HG02588 (cell line): Measurements from ENCODE around the gene ENPP1.
A peak's percentile ranks its signal among the peaks of the same experiment; 100 is the strongest.

Experiments
- ATAC-seq: cut with Tn5 transposase; IDR thresholded peaks from one replicate; pipeline ENCODE4 v1.9.1; 2021; ENCODE audit warnings: mild to moderate bottlenecking, moderate library complexity; ENCODE audit not compliant: unreplicated experiment

Gene ENPP1

DNA sequence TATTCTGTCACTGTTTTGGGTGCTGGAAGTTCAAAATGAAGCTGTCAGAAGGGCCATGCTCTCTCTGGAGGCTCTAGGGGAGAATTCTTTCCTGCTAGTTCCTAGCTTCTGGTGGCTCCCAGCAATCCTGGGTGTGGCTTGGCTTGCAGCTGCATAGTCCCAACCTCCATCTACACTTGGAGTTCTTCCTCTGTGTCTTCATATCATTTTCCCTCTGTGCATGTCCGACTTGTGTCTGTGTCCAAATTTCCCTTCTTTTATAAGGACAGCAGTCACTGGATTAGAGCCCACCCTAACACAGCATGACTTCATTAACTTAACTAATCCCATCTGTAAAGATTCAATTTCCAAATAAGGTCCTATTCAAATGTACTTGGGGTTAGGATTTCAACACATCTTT, 23.3 kb upstream of the ENPP1 start:
- ATAC-seq, result no peak

DNA sequence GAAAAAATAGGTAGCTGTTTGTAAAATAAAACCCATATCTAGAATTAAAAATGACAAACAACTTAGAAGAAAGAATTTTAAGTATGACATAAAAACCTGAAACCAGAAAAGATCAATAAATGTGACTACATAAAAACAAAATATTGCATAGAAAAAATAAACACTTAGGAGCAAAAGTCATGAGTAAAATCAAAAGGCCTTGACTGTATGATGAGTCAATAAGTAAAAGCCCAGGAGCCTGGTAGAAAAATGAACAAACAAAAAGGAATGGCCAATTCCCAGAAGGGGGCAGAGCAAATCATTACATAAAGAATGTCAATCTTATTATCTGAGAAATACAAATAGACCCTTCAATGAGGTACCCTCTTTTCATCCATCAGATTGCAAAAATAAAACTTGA, 20.7 kb upstream of the ENPP1 start:
- ATAC-seq, result no peak

DNA sequence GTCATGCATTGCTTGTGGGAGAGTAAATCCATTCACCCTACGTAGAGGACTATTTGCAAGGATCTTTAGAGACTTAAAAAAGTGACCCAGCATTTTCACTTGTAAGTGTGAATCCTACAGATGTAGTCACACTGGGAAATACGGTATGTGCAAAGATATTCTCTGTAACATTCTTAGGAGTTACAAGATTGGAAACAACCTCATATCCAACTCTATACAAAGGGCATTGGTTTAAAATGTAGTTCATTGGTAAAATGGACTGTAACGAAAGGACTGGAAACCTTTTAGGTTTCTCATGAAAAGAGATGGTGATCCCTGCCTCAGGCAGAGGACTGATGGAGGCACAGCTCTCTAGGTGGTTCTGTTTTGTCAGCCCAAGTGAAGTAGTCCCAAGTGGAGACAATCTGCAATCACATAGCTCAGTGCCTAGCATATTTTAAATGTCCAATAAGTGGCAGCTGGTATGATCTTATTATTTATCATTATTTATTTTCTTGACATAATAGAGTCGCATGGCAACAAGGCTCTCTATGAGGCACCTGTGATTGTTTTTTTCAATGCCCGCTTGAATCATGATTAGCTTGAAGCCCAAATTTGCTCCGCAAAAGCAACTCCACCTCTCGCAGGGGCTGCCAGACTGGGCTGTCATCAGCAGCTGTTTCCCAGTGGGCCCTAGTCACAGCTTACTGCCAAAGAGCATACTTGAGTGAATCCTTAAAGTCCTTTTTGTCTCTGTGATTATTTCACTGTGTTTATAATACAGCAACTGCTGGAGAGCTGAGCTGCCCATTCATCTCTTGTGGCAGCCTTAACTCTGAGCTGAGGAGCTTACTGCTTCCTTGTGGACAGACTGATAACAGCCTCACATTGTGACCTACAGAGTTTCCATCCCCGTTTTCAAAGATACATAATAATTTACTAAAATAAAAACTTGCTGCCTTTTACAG, 19.8 kb upstream of the ENPP1 start:
- no peak for ATAC-seq

DNA sequence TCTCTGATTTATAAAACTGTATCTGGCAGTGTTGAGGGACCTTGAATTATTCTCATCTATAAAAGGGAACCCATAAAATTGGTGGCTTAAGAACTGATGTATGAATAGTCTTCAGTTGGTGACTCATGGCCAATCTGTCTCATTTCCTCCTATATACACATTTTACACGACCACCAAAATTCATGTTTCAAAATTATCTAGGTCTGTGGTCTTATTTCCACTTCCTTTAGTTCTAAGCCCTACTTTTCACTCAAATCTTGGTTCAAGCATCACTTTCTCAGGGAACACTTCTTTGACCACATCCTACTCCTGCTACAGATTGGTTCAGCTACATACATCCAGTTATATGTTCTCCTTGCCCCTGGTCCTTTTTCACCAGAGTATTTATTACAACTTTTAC, 18.6 kb upstream of the ENPP1 start:
- no peak for ATAC-seq

DNA sequence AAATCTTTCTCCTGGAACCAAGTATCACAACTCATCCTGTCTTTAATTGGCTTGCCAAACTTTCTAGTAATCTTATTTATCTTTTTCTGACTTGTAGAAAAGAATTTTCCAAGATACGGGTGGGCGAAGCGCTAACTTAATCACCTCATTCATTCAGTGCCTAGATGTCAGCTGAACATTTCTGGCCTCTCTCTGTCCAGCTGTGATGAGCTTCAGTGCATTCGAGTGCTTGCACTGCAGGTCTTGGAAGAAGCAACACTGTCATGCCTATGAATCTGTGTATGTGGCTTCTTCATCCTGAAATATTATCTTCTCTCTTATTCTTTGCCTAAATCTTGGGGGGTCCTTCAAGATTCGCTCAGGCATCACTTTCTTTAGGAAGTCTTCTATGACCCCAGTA, 16.3 kb upstream of the ENPP1 start:
- ATAC-seq, result no peak

DNA sequence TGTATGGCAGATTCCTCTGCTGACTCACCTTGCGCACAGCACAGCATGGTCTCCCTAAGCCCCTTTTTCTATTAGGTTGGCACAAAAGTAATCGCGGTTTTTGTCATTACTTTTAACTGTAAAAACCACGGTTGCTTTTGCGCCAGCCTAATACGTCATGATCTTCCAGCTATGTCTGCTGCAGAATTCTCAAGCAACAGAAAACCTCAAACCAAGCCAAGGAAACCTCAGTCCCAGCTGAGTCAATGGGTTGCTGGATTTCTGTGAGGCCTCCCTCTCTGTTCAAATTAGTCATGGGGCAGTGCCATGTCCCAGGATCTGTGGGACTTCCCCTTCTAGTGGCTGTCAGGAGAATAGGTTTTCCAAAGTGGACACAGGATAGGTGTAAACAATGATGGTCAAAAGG, 15.7 kb upstream of the ENPP1 start:
- no peak for ATAC-seq

DNA sequence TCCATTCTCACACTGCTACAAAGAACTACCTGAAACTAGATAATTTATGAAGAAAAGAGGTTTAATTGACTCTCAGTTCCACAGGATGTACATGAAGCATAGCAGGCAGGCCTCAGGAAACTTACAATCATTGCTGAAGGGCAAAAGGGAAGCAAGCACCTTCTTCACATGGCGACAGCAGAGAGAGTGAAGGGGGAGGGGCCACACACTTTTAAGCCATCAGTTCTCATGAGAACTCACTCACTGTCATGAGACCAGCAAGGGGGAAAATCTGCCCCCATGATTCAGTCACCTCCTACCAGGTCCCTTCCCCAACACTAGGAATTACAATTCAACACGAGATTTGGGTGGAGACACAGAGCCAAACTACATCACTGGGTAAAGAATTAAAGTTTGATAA, 12.5 kb upstream of the ENPP1 start:
- ATAC-seq, result no peak

DNA sequence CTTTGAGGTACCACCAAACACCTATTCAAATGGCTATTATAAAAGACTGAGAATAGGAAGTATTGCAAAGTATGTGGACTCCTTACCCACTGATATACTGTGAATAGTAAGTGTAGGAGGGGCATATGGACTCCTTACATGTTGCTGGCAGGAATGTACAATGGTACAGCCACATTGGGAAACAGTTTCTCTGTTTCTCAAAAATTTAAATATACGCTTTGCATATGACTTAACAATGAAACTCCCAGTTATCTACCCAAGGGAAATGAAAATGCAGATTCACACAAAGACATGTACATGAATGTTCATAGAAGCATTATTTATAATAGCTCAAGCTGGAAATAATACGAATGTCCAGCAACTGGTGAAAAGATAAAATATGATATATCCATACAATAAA, 5.5 kb upstream of the ENPP1 start:
- no peak for ATAC-seq

DNA sequence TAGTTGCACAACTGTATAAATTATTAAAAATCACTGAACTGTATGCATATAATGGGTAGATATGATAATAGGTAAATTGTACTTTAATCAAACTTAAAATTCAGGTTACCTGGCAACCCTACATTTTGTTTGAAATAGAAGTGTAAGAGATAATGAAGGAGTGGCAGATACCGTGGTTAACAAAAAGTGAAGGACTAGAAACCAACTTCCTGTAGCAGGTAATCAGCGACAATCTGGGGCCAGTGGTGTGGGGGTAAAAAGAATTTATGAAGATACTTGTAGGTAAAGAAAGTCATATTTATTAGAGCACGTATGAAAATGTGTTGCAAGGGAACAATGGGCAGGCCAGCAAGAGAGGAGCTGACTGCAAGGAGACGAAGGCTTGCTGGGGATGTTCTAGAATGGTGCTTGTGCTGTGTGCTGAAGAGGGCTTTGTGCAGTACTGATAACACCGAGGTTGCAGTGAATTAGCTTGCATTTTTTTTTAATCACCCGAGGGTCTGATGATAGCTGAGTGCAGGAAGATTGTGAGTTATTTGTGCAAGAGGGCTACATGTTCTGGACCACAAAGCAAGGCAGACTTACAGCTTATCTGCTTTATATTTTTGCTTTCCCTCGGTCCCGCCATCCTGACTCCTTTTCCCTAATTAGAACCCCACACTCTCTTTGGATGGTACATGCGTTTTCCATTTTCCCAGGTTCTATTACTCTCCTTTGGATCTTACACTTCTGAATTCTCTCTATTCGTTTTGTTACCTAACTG, 4.6 kb upstream of the ENPP1 start:
- no peak for ATAC-seq

DNA sequence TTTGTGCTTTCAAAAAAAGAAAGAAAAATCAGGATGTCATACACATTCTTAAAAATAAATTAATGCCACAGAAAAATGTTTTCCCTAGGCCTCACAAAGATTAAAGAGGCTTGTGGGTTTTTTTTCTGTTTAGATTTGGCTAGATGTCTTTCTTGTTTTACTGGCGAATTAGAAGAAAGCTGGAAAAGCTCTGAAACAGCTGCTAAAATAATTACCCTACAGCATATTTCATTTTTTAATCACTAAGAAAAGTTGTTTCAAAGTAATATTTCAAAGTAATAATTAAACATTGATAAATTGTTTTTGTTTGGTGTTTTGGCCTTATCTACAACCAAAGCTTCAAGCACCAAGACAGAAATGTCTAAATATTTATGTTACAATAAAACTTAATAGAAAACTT, 3.7 kb upstream of the ENPP1 start:
- ATAC-seq, result no peak

DNA sequence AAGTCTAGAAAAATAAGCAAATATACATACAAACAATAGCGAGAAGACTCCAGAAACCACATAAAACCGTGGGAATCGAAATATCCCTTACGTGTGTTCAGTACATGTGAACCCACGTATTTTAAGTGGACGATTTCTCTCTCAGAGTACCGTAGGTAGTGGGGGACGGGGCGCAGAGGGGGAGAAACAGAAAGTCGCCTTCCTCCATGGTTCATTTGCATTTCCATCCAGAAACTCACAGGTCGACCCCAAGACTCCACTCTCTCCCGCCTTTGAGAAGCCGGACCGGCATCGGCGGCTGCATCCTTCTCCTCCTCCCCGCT, 538 bp upstream of the ENPP1 start:
- peak; percentile 2 for ATAC-seq

DNA sequence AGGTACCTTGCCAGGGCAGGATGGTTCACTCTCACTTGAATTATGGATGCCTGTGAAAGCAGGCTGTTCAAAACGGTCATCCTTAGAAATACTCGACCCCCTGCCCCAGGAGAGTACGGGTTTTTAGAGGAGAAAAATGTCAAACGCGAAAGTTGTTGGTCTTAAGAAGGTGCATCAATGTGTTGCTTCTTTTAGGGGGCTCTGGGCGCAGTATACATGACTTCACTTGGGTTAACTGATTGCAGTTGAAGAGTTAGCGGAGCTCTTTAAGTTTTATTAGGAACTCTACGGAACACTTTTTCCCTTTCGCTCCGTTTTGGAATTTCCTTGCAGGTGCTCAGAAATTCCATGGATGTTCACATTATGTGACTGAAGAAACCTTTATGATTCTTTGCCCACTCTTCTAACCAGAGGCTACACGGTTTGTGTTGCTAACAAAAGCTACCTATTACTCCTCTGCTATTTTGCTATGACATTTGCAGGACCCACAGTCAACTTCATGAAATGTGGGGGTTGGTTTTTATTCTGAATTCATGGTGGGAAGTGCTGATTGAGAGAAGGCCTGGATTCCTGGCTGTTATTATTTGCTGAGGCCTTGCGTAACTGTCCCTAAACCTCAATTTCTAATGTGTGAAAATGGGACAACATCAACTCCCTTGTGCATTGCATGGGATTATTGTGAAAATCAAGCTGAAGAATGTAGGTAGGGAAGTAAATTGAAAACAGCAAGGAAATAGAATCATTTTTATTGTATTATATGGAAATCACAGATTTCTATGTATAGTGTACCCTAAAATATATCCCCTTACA, 845 bp downstream of the ENPP1 start:
- ATAC-seq, result no peak

DNA sequence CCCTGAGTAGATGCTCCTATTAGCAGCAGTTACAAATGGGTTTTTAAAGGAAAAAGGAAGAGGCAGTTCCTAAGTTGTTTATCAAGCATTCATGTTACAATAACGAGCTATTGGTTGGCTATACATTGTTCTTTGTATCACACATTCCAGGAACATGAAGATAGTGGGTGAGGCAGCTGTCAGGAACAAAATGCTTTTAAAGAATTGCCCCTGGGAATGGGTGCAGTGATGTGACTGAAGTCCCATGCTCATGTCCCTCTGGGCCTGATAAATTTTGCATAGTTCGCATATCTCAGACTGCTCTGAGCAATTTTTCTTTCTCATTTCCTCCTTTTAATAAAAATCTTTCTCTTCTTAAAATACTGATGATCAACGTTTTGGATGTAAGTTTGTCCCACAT, 3.7 kb downstream of the ENPP1 start:
- ATAC-seq, result no peak

DNA sequence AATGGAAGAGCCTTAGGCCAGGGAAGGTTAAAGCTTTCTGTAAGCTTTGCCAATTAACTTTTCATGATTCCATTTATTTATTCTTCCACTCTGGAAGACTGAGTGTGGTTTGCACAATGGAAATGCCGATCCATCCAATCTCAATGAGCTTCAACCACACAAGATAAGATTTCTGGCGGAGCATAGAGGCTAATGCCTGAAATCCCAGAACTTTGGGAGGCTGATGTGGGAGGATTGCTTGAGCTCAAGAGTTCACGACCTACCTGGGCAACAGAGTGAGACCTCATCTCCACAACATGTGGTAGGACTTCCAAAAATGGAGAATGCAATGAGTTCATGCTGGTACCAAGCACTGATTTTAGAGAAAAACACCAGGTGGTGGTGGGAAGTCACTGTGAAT, 6.2 kb downstream of the ENPP1 start:
- ATAC-seq, result no peak

DNA sequence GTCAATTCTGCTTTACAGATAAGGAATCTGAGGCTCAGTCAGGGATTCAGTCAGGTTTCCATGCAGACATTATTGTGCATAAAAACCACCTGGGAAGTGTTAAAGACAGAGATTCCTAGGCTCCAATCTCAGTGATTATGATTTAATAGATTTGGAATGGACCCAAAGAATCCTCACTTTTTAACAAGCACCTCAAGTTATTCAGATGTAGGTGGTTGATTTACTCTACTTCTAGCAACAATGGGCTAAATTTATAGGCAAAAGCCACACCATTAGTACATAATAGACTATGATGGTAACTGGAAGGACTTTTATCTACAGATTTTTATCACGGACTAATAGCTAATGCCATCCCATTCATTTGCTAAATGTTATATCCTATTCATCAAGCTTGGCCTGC, 9.0 kb downstream of the ENPP1 start:
- no peak for ATAC-seq

DNA sequence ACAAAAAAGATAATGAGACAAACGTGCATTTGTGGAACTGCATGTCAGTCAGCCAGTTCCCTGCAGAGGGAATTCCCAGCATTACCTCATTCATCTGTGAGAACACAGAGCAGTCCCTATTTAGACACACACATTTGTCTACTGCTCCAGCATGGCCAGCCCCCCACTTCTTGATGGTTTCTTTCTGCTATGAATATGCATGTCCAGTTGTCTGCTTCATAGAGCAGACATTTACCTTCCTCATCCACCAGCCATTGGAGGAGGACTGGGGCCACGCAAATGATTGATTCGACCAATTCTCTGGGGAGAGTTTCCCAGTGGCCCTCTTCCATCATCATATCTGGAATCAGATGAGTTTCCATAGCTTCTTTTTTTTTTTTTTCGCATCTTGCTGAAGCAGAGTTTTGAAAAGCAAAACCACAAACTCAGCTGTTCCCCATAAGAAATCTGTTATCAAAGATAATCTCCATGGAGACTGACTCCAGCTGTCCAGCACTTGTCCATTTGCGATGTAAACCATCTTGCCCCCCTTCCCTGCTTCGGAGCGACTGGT, 11.8 kb downstream of the ENPP1 start:
- no peak for ATAC-seq

DNA sequence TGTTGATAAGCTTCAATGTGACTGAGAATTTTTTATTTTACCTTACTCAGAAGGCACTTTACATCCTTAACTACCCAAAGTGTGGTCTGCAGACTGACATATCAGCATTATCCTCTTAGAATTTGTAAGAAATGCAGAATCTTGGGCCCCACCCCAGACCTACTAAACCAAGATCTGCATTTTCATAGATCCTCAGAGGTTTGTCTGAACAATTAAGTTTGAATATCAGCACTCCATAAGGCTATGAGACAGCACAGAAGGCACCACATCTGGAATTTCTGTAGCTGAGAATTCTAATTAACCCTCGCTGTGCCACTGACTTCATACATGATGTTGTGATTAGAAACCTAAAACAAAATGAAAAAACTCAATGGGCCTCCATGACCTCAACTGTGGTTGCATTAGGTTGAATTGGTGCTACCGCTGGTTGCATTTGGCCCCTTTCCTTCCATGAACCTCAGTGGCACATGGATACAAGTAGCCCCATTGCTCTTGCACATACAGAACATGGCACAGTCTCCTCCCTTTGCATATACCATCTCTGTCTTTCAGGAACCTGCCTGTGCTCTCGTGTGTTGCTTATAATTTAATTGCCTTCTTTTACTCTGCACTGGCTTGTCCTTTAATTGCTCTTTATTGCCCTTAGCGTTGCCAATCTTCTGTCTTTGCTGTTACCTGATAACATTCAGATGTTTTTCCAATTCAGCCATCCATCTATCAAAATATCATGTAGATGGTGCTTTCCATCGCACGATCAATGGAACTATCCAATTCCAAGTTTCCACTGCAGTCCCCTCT, 13.4 kb downstream of the ENPP1 start:
- no peak for ATAC-seq

DNA sequence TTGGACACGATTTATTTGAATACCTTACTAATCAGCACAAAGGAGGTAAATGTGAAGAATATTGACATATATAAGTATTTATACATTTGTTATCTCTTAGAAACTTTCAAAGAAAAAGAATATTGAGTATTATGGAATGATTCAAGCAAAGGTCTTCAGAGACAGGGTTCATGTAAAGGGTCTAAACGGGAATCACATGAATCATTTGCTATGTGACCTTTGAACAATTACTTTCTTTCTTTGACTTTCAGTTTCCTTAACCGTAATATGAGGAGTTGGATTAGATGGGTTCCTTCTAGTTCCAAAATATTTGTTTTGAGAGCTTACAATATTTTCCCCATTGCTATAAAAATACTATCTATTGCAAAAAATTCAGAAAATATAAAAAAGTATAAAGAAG, 14.3 kb downstream of the ENPP1 start:
- no peak for ATAC-seq

DNA sequence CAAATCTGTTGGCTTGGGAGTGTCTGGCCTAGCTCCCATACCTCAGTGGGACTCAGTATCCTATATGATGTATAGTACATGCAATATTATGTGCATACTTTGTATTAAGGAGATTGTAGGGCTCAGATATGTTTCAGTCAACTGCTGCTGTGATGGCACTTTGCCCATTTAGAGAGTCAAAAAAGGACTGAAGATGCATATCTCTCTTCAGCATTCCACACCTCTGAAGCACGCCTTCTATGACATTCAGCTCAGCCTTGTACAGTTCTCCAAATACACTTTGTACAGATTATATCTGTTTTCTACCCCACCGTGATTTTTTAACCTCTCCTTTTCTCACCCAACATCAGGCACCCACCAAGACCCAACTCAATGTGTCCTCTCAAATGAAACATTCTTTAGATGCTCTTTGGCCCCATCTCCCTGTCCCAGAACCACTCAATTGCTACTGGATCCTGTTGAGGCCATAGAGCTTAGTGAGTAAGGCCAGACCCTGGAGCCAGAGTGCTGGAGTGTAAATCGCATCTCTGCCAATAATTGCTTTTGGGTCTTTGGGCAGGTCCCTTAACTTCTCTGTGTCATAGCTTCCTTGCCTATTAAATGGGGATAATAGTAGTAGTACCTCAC, 15.6 kb downstream of the ENPP1 start:
- no peak for ATAC-seq

DNA sequence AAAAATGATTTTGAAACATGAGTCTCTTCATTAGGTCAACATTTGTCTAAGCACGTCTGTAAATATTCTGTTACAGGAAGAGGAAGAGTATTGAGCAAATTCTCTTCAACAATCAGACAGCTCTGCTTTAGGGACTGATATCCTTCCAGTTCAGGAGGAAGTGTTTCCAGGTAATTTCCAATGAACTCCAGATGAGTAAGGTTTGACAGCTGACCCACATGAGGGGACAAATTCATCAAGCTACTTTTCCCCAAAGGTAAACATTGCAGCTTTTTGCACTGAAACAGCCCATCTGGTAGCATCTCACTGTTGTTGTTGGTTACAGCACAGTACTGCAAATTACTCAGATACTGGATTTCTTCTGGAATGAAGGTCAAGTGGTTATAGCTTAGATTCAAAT, 18.1 kb downstream of the ENPP1 start:
- ATAC-seq, result no peak
